B cell (primary cell): ENCODE data around the gene DOCK3. TPM values are rescaled to one million over a fixed set of nuclear protein-coding genes. Genes with fewer than 3 reads are reported as not detected.
A peak's percentile ranks its signal among the peaks of the same experiment; 100 is the strongest.

ENCODE experiments used
- ATAC-seq: fragments of 200-7000 bp; cut with Tn5 transposase; one replicate; pipeline ENCODE4 v1.10.0; 2021; ENCODE audit warnings: low read depth, mild to moderate bottlenecking, moderate number of reproducible peaks, moderate library complexity
- CTCF ChIA-PET: fragments of 350-600 bp; sonication (Branson Sonifier 250); formaldehyde crosslinking; loops from one replicate; lab custom pipeline; 2021; ENCODE audit warnings: antibody characterized with exemption, inconsistent platforms; lab: Charles Lee
- POLR2A ChIA-PET: fragments of 350-600 bp; sonication (Branson Sonifier 250); formaldehyde crosslinking; loops from one replicate; lab custom pipeline; 2021; ENCODE audit warnings: antibody characterized with exemption; lab: Charles Lee
- DNase-seq: peaks from one replicate; pipeline ENCODE4 v3.0.0; 2013
- H2AFZ ChIP-seq: 2 replicates; pipeline ENCODE4 v1.6.1; 2012; ENCODE audit warnings: mild to moderate bottlenecking, low read depth, low read length; ENCODE audit not compliant: insufficient read depth, poor library complexity, severe bottlenecking
- H3K27ac ChIP-seq, 2 donors: 1 replicate in 1 of 2; 2 replicates in 1 of 2; pipeline ENCODE4 v1.5.1; 2012 to 2013; ENCODE audit warnings: low read length in 2 of 2, mild to moderate bottlenecking in 2 of 2, moderate library complexity in 1 of 2
- H3K27me3 ChIP-seq, 4 experiments: fragments of 200-600 bp in 1 of 4; sonication (generic) in 1 of 4; replicated peaks in 1 of 4; 1 replicate in 2 of 4; 2 replicates in 2 of 4; pipeline versions ENCODE4 v1.6.1 to v1.7.0; 2013 to 2016; ENCODE audit warnings: low read length in 3 of 4, mild to moderate bottlenecking in 2 of 4, mixed read lengths in 1 of 4, moderate library complexity in 1 of 4; ENCODE audit not compliant: insufficient read depth in 4 of 4, control insufficient read depth in 3 of 4; ENCODE audit errors: control extremely low read depth in 1 of 4
- H3K36me3 ChIP-seq, 2 experiments: replicated peaks in 1 of 2; 1 replicate in 1 of 2; 2 replicates in 1 of 2; pipeline versions ENCODE4 v1.6.1 to v1.7.1; 2013; ENCODE audit warnings: low read length in 1 of 2; ENCODE audit not compliant: insufficient read depth in 2 of 2, control insufficient read depth in 1 of 2; ENCODE audit errors: control extremely low read depth in 1 of 2, extremely low read depth in 1 of 2
- H3K4me1 ChIP-seq, 2 donors: fragments of 200-600 bp in 1 of 2; sonication (generic) in 1 of 2; 1 replicate in 1 of 2; 2 replicates in 1 of 2; pipeline versions ENCODE4 v1.5.1 to v1.6.1; 2013 to 2017; ENCODE audit warnings: low read length in 2 of 2; ENCODE audit not compliant: control insufficient read depth in 2 of 2, insufficient read depth in 2 of 2
- H3K4me2 ChIP-seq: replicated peaks from 2 replicates; pipeline ENCODE3; 2012; ENCODE audit warnings: mild to moderate bottlenecking, low read depth, low read length; ENCODE audit not compliant: poor library complexity, severe bottlenecking
- H3K4me3 ChIP-seq, 5 experiments: fragments of 200-600 bp in 1 of 5; sonication (generic) in 1 of 5; 1 replicate in 3 of 5; 2 replicates in 2 of 5; pipeline versions ENCODE4 v1.5.1 to v1.7.0; 2011 to 2016; ENCODE audit warnings: low read length in 4 of 5, mild to moderate bottlenecking in 4 of 5, low read depth in 2 of 5, control low read depth in 1 of 5, moderate library complexity in 1 of 5; ENCODE audit not compliant: insufficient read depth in 1 of 5; ENCODE audit errors: control extremely low read depth in 1 of 5, extremely low read depth in 1 of 5
- H3K79me2 ChIP-seq: fragments of 200-600 bp; sonication (generic); one replicate; pipeline ENCODE4 v1.6.0; 2016; ENCODE audit warnings: low read length; ENCODE audit not compliant: control insufficient read depth, insufficient read depth
- H3K9ac ChIP-seq: fragments of 200-600 bp; sonication (generic); 2 replicates; pipeline ENCODE4 v1.6.1; 2017; ENCODE audit warnings: mild to moderate bottlenecking, low read length, moderate library complexity
- H3K9me3 ChIP-seq, 3 donors: one replicate each; pipeline versions ENCODE4 v1.6.1 to v1.7.1; 2013; ENCODE audit warnings: low read length in 2 of 3; ENCODE audit not compliant: control insufficient read depth in 2 of 3, insufficient read depth in 1 of 3; ENCODE audit errors: control extremely low read depth in 1 of 3
- H4K20me1 ChIP-seq: 2 replicates; pipeline ENCODE4 v1.6.0; 2012; ENCODE audit warnings: mild to moderate bottlenecking, low read length; ENCODE audit not compliant: insufficient read depth, control insufficient read depth, poor library complexity, severe bottlenecking
- H3K27ac Mint-ChIP-seq: one replicate; pipeline ENCODE4 v1.8.0; 2021; ENCODE audit warnings: mixed read lengths
- H3K27me3 Mint-ChIP-seq: one replicate; pipeline ENCODE4 v1.8.0; 2021; ENCODE audit warnings: mixed read lengths
- H3K4me1 Mint-ChIP-seq: one replicate; pipeline ENCODE4 v1.8.0; 2021; ENCODE audit warnings: mixed read lengths
- H3K4me3 Mint-ChIP-seq: one replicate; pipeline ENCODE4 v1.8.0; 2021; ENCODE audit warnings: mixed read lengths
- H3K9me3 Mint-ChIP-seq: one replicate; pipeline ENCODE4 v1.8.0; 2022; ENCODE audit warnings: mixed read lengths; ENCODE audit not compliant: insufficient read depth
- CTCF ChIP-seq: fragments of 200-600 bp; IDR thresholded peaks from one replicate; pipeline ENCODE4 v1.8.0; 2022; ENCODE audit warnings: antibody characterized with exemption, mild to moderate bottlenecking
- EZH2 ChIP-seq: IDR thresholded peaks from 2 replicates; pipeline ENCODE4 v1.6.1; 2012; ENCODE audit warnings: borderline replicate concordance, low read depth, mild to moderate bottlenecking, moderate library complexity, low read length; ENCODE audit not compliant: insufficient read depth, poor library complexity, severe bottlenecking
- WGBS: methylation state at CpG from one replicate; pipeline ENCODE4 v1.1.5; 2013; ENCODE audit warnings: missing lambda C conversion rate; ENCODE audit not compliant: insufficient coverage; 5-methylcytosine and 5-hydroxymethylcytosine counted together
- intact Hi-C: fragments of 100-400 bp; cut with micrococcal nuclease; formaldehyde crosslinking; loops from one replicate; pipeline ENCODE4 v1.10.0; 2022
- polyA plus RNA-seq: library from polyadenylated mRNA; depleted of rRNA; stranded (reverse); fragments of >200 nt; gene quantifications from 2 replicates; pipeline ENCODE4 v1.2.3, GENCODE V29; 2012
- total RNA-seq, 2 donors: library from RNA; stranded (reverse); fragments of 120-200 nt in 1 of 2; gene quantifications; 1 replicate in 1 of 2; 2 replicates in 1 of 2; pipeline versions ENCODE4 v1.2.3 to v1.2.4, GENCODE V29; 2013 to 2022

DOCK3 gene
- total and polyA plus RNA-seq, 2 donors (not counting 1 experiment from before 2014, with no cell fraction given): 0.06 to 0.30 TPM

GRCh38 chr3:51386159-51386851 lies 711.6 kb downstream of the DOCK3 start:
- peak overlapping the region in 3 of 5 experiments; percentile 56 to 91 (median 76) for H3K4me3 ChIP-seq
- H3K36me3 ChIP-seq: peaks cover 0 to 21% of the 10 kb centered on the region in 2 experiments
- peaks cover 51% of the 10 kb centered on the region for H3K4me1 Mint-ChIP-seq
- POLR2A ChIA-PET: interaction anchor here (0.5 to 0.7 kb wide), 2 partner anchors 1021 to 1684 kb away, joined by 6 to 8 read pairs; no protein-coding TSS in a partner anchor
- no peak for TF ChIP-seq EZH2
- no peak for TF ChIP-seq CTCF
- H3K4me2 ChIP-seq: peak overlapping the region; percentile 87
- peak overlapping the region in 1 of 2 donors; percentile 95 for H3K27ac ChIP-seq
- DNase-seq (no peak), ATAC-seq (no peak)
- intact Hi-C loops: loop anchor here (5.0 to 10.0 kb wide), 2 partner anchors 556 to 1092 kb away; partner anchors contain the start of genes HYAL3, IFRD2, NAA80 and PARP3
- no peak overlapping the region for H2AFZ ChIP-seq
- H3K27me3 ChIP-seq: no peaks in the 10 kb centered on the region
- 86% methylated on average over 3 of the region's 8 CpGs for WGBS
- H4K20me1 ChIP-seq: peaks cover 7% of the 10 kb centered on the region
- H3K27ac Mint-ChIP-seq: peak overlapping the region; percentile 99
- peak overlapping the region; percentile 89 for H3K9ac ChIP-seq
- H3K4me3 Mint-ChIP-seq: peak overlapping the region; percentile 99
- H3K9me3 Mint-ChIP-seq: no peaks in the 10 kb centered on the region
- CTCF ChIA-PET: interaction anchor here (0.6 to 8.6 kb wide), 7 partner anchors 14 to 819 kb away, joined by 3 to 67 read pairs (median 4); partner anchors contain the start of genes C3orf18, CISH, DCAF1 and MAPKAPK3
- H3K79me2 ChIP-seq: peaks cover 47% of the 10 kb centered on the region
- H3K27me3 Mint-ChIP-seq: no peaks in the 10 kb centered on the region
- H3K4me1 ChIP-seq: peaks cover 30 to 42% of the 10 kb centered on the region in 2 donors
- H3K9me3 ChIP-seq: no peaks in the 10 kb centered on the region

- H3K79me2 ChIP-seq: peaks cover 47% of the 10 kb centered on the region
- Mint-ChIP-seq H3K27ac (peak overlapping the region; percentile 99), H3K4me1 (peaks cover 53% of the 10 kb centered on the region), H3K4me3 (peak overlapping the region; percentile 99), H3K9me3 (no peaks in the 10 kb centered on the region), H3K27me3 (no peaks in the 10 kb centered on the region)
- peak overlapping the region in 1 of 2 donors; percentile 95 for H3K27ac ChIP-seq
- TF ChIP-seq CTCF (no peak), EZH2 (no peak)
- peaks cover 0 to 21% of the 10 kb centered on the region in 2 experiments for H3K36me3 ChIP-seq
- 100% methylated on average over 4 of the region's 5 CpGs for WGBS
- ChIA-PET CTCF (interaction anchor here (1.0 to 8.6 kb wide), 3 partner anchors 114 to 773 kb away, joined by 4 to 67 read pairs (median 42); partner anchors contain the start of genes CISH, DCAF1 and MAPKAPK3), POLR2A (no interaction called here)
- no peak overlapping the region for H2AFZ ChIP-seq
- H3K9me3 ChIP-seq: no peaks in the 10 kb centered on the region
- peaks cover 7% of the 10 kb centered on the region for H4K20me1 ChIP-seq
- H3K27me3 ChIP-seq: no peaks in the 10 kb centered on the region
- ATAC-seq (no peak), DNase-seq (no peak)
- intact Hi-C loops: loop anchor here (5.0 to 10.0 kb wide), 2 partner anchors 555 to 1092 kb away; partner anchors contain the start of genes HYAL3, IFRD2, NAA80 and PARP3
- no peak overlapping the region for H3K9ac ChIP-seq
- peaks cover 31 to 42% of the 10 kb centered on the region in 2 donors for H3K4me1 ChIP-seq
- H3K4me2 ChIP-seq: peak overlapping the region; percentile 87
- H3K4me3 ChIP-seq: no peak overlapping the region
Observed at GRCh38 chr3:51386852-51387229, 712.1 kb downstream of the DOCK3 start.
